Memory B cell (primary cell): Measurements from ENCODE around the gene NYAP2.

Source experiments
- ATAC-seq: fragments of 150-1000 bp; cut with Tn5 transposase; 2 replicates; pipeline ENCODE4 v1.10.0; 2021; ENCODE audit warnings: low read depth, mild to moderate bottlenecking, moderate library complexity
- DNase-seq, 2 donors: peaks; one replicate each; pipeline ENCODE4 v3.0.0; 2022; ENCODE audit warnings: low spot score in 2 of 2
- H3K27ac Mint-ChIP-seq: one replicate; pipeline ENCODE4 v1.8.0; 2022; ENCODE audit warnings: mild to moderate bottlenecking, moderate library complexity, mixed read lengths
- H3K27me3 Mint-ChIP-seq: one replicate; pipeline ENCODE4 v1.8.0; 2022; ENCODE audit warnings: mixed read lengths
- H3K36me3 Mint-ChIP-seq: one replicate; pipeline ENCODE4 v1.8.0; 2022; ENCODE audit warnings: mild to moderate bottlenecking, mixed read lengths
- H3K4me1 Mint-ChIP-seq: one replicate; pipeline ENCODE4 v1.8.0; 2022; ENCODE audit warnings: mixed read lengths
- H3K4me3 Mint-ChIP-seq: one replicate; pipeline ENCODE4 v1.8.0; 2022; ENCODE audit warnings: mild to moderate bottlenecking, moderate library complexity, mixed read lengths
- H3K9me3 Mint-ChIP-seq: one replicate; pipeline ENCODE4 v1.8.0; 2022; ENCODE audit warnings: mixed read lengths

NYAP2 gene

DNA sequence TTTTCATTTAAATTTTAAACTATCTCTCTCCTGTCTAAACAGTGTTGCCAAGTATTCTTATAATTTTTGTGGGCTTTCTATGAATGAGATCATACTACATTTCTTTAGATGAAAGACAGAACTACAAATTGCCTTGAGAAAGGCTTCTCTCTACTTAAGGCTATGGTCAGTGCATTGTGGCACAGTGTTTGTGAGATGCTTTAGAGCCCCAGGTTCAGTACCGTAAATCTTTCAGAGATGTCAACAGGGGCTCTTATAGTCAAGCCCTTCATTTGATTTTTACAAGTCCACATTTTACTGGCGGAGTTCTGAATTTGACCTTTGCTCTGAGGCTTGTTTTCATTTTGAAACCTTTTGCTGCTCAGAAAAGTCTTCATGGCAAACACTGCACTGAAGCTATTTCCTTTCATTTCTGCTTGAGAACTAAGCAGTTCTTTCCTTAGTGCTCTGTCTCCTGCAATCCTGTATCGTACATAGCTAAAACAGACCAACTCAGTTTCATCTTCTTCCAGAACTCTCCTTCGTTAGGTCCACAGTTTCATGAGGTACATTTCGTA, 175.2 kb downstream of the NYAP2 start:
- Mint-ChIP-seq H3K4me1 (no peaks in the 10 kb centered on the region), H3K27ac (no peak overlapping the region), H3K27me3 (peaks cover 4% of the 10 kb centered on the region), H3K9me3 (peaks cover 5% of the 10 kb centered on the region), H3K36me3 (peaks cover 4% of the 10 kb centered on the region), H3K4me3 (no peak overlapping the region)
- ATAC-seq (no peak), DNase-seq (no peak)

DNA sequence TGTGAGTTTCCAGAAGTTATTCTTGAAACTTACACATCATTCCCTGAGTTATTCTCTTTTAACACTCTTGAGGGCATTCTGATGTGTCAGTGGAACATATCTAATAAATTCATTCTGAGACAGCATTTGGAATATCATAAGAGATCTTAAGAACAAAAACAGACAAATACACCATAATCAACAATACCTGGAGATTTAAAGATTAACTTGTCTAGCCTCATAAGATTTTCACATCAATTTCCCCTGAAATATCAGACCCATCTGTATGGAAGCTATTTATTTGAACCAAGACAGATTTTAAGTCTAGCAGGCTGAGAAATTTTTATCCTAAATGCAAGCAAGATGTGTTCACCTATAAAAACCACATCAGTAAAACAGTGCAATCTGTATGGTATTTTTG, 181.6 kb downstream of the NYAP2 start:
- Mint-ChIP-seq H3K9me3 (no peaks in the 10 kb centered on the region), H3K4me3 (no peak overlapping the region), H3K4me1 (no peaks in the 10 kb centered on the region), H3K36me3 (peaks cover 3% of the 10 kb centered on the region), H3K27me3 (peaks cover 4% of the 10 kb centered on the region), H3K27ac (no peak overlapping the region)
- DNase-seq (no peak), ATAC-seq (no peak)

DNA sequence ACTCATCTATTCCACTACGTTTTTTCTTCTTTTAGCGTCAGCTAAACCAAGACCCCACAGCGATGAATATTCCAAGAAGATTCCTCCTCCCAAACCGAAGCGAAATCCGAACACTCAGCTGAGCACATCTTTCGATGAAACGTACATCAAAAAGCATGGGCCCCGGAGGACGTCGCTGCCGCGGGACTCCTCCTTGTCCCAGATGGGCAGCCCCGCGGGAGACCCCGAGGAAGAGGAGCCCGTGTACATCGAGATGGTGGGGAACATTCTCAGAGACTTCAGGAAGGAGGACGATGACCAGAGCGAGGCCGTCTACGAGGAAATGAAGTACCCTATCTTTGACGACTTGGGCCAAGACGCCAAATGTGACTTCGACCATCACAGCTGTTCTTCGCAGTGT, 182.4 kb downstream of the NYAP2 start:
- peaks cover 3% of the 10 kb centered on the region for H3K36me3 Mint-ChIP-seq
- no peak overlapping the region for H3K4me3 Mint-ChIP-seq
- no peak overlapping the region for H3K27ac Mint-ChIP-seq
- DNase-seq: no peak
- no peaks in the 10 kb centered on the region for H3K9me3 Mint-ChIP-seq
- no peaks in the 10 kb centered on the region for H3K4me1 Mint-ChIP-seq
- no peak for ATAC-seq
- peaks cover 4% of the 10 kb centered on the region for H3K27me3 Mint-ChIP-seq

DNA sequence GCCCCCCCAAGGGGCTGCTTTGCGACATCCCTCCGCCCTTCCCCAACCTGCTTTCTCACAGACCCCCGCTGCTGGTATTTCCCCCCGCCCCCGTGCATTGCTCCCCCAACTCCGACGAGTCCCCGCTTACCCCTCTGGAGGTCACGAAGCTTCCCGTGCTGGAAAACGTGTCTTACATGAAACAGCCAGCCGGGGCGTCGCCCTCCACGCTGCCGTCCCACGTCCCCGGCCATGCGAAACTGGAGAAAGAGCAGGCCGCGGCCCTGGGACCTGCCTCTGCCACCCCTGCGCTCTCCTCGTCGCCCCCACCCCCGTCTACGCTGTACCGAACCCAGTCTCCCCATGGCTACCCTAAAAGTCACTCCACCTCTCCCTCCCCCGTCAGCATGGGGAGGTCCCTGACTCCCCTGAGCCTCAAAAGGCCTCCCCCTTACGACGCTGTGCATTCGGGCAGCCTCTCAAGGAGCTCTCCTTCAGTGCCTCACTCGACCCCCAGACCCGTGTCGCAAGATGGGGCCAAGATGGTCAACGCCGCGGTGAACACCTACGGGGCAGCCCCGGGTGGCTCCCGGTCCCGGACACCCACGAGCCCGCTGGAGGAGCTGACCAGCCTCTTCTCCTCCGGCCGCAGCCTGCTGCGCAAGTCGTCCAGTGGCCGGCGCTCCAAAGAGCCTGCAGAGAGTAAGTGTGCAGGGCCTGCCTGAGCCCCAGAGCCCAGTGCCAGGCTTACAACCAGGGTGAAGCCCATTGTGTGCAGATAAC, 183.0 kb downstream of the NYAP2 start:
- Mint-ChIP-seq H3K9me3 (no peaks in the 10 kb centered on the region), H3K4me1 (no peaks in the 10 kb centered on the region), H3K27ac (no peak overlapping the region), H3K36me3 (peaks cover 3% of the 10 kb centered on the region), H3K27me3 (peaks cover 4% of the 10 kb centered on the region), H3K4me3 (no peak overlapping the region)
- ATAC-seq (no peak), DNase-seq (no peak)

DNA sequence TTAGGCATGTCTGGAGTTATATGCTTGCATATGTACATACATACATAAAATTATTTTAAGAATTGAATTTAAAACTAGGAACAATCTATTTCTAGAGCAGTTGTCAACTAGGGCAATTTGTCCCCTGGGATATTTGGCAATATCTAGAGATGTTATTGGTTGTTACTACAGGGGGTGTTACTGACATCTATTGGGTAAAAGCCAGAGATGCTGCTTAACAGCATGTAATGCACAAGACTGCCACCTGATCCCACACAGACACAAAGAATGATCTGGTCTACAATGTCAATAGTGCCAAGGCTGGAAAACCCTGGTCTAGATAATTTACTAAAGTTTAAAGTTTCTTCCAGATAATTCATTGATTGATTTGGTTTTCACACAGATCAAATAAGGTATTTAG, 185.3 kb downstream of the NYAP2 start:
- Mint-ChIP-seq H3K36me3 (peaks cover 3% of the 10 kb centered on the region), H3K27ac (no peak overlapping the region), H3K9me3 (no peaks in the 10 kb centered on the region), H3K4me1 (no peaks in the 10 kb centered on the region), H3K4me3 (no peak overlapping the region), H3K27me3 (no peaks in the 10 kb centered on the region)
- DNase-seq: no peak
- ATAC-seq: peak; percentile 22

DNA sequence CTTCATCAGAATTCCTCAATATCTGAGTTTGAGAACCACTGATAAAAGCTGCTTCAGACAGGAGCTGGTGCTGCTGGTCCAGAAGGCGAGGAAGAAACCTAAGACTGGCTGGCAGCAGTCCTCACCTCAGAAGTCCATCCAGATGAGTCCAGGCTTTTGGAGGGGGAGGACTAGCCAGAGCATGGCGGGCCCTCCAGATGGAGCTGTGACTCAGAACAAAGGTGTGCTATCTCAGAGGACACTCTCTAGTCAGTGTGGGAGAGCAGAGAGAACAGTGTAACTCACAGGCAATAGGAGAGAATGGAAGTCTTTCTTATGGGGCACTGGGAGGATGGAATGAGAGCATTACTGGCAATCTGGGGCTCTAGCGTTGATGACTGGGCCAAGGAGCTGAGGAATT, 191.4 kb downstream of the NYAP2 start:
- Mint-ChIP-seq H3K9me3 (no peaks in the 10 kb centered on the region), H3K27me3 (no peaks in the 10 kb centered on the region), H3K4me1 (no peaks in the 10 kb centered on the region), H3K4me3 (no peak overlapping the region), H3K36me3 (no peaks in the 10 kb centered on the region), H3K27ac (no peak overlapping the region)
- no peak for ATAC-seq
- DNase-seq: no peak

DNA sequence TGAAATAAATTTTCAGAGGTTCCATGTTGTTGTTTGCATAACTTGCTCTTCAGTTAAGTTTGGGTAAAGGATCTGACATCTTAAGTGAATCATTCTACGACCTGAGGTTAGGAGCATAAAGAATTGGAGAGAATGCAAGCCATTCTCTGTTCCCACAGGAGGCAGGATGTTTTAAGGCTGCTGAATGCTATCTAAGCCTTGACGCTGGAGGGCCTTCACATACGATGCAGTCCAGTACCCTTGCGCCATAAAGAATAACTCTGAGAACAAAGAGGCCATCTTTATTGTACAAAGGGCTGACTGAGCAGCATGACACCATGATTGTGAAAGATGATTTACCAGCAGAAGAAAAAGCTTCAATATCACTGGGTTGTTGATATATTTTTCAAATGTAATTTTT, 198.4 kb downstream of the NYAP2 start:
- ATAC-seq: no peak
- Mint-ChIP-seq H3K4me1 (no peaks in the 10 kb centered on the region), H3K36me3 (no peaks in the 10 kb centered on the region), H3K27ac (no peak overlapping the region), H3K9me3 (peaks cover 4% of the 10 kb centered on the region), H3K4me3 (no peak overlapping the region), H3K27me3 (peaks cover 3% of the 10 kb centered on the region)
- DNase-seq: no peak

DNA sequence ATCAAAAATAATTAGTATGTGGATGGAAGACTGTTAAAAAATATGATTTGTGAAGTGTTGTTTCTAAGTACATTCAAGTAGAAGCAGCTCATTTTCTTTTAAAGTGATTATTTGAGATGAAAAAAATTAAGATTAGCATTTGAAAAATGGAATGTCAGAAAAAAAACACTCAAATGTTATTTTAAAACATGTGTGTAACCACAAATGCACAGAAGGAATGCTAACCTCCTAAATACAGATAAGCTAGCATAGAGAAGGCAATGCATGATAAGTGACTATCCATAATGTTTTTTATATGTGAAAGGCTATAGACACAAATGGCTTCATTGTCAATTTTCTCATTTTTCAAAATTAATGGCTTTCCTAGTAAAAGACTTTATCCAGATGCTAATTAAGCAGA, 198.9 kb downstream of the NYAP2 start:
- Mint-ChIP-seq H3K4me3 (no peak overlapping the region), H3K36me3 (no peaks in the 10 kb centered on the region), H3K4me1 (no peaks in the 10 kb centered on the region), H3K27ac (no peak overlapping the region), H3K9me3 (peaks cover 4% of the 10 kb centered on the region), H3K27me3 (peaks cover 3% of the 10 kb centered on the region)
- ATAC-seq: no peak
- no peak for DNase-seq

DNA sequence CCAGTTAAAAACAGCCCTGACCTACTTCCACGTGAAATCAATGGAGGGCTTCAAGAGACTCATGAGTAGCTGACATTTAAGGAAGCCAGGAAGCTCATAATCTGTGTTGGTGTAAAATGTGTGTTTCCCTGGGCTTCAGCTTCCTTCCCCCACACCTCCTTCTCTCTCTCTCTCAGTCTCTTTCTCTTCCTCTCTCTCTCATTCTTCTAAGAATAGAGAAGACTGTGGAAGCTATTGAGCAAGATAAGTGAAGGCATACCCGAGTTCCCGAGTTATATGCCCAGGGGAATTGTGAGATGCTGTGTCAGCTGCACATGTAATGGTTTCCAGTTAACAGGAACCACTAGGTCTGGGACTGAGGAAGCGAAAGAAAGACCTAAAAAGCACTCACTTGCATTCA, 199.4 kb downstream of the NYAP2 start:
- peaks cover 4% of the 10 kb centered on the region for H3K9me3 Mint-ChIP-seq
- peaks cover 3% of the 10 kb centered on the region for H3K27me3 Mint-ChIP-seq
- H3K27ac Mint-ChIP-seq: no peak overlapping the region
- ATAC-seq (no peak), DNase-seq (no peak)
- no peaks in the 10 kb centered on the region for H3K36me3 Mint-ChIP-seq
- no peak overlapping the region for H3K4me3 Mint-ChIP-seq
- H3K4me1 Mint-ChIP-seq: no peaks in the 10 kb centered on the region

DNA sequence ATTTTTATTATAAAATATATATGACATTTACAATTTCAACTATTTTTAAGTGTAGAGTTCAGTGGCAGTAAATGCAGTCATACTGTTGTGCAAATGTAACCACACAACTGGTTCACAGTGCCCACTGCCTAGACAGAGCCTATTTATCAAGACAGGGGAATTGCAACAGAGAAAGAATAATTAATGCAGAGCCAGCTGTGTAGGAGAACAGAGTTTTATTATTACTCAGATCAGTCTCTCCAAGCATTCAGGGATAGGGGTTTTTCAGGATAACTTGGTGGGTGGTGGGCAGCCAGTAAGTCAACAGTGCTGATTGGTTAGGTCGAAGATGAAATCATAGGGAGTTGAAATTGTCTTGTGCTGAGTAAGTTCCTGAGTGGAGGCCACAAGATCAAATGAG, 200.3 kb downstream of the NYAP2 start:
- Mint-ChIP-seq H3K27me3 (peaks cover 3% of the 10 kb centered on the region), H3K4me3 (no peak overlapping the region), H3K9me3 (peaks cover 4% of the 10 kb centered on the region), H3K4me1 (no peaks in the 10 kb centered on the region), H3K27ac (no peak overlapping the region), H3K36me3 (no peaks in the 10 kb centered on the region)
- ATAC-seq (no peak), DNase-seq (no peak)

DNA sequence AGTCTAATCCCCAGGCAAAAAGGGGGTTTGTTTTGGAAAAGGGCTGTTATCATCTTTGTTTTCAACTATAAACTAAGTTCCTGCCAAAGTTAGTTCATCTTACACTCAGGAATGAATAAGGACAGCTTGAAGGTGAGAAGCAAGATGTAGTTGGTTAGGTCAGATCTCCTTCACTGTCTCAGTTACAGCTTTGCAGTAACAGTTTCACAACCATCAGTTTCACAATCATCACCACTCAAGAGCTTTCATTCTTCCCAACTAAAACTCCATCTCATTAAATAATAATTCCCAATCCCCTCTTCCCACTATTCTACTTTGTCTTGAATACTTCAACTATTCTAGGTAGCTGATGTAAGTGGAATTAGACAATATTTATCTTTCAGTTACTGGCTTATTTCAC, 200.9 kb downstream of the NYAP2 start:
- Mint-ChIP-seq H3K4me1 (no peaks in the 10 kb centered on the region), H3K9me3 (peaks cover 4% of the 10 kb centered on the region), H3K36me3 (no peaks in the 10 kb centered on the region), H3K27ac (no peak overlapping the region), H3K4me3 (no peak overlapping the region), H3K27me3 (peaks cover 3% of the 10 kb centered on the region)
- no peak for ATAC-seq
- no peak for DNase-seq

DNA sequence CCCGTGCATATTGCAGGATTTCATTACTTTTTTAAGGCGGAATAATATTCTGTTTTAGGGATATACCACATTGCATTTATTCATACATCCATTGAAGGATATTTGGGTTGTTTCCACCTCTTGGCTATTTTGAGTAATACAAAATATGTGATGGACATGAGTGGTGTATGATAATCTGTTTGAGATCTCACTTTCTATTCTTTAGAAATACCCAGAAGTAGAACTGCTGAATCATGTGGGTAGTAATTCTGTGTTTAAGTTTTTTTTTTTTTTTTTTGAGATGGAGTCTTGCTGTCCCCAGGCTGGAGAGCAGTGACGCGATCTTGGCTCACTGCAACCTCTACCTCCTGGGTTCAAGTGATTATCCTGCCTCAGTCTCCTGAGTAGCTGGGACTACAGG, 201.4 kb downstream of the NYAP2 start:
- ATAC-seq (no peak), DNase-seq (no peak)
- Mint-ChIP-seq H3K27me3 (peaks cover 3% of the 10 kb centered on the region), H3K27ac (no peak overlapping the region), H3K4me3 (no peak overlapping the region), H3K9me3 (peaks cover 4% of the 10 kb centered on the region), H3K36me3 (no peaks in the 10 kb centered on the region), H3K4me1 (no peaks in the 10 kb centered on the region)

DNA sequence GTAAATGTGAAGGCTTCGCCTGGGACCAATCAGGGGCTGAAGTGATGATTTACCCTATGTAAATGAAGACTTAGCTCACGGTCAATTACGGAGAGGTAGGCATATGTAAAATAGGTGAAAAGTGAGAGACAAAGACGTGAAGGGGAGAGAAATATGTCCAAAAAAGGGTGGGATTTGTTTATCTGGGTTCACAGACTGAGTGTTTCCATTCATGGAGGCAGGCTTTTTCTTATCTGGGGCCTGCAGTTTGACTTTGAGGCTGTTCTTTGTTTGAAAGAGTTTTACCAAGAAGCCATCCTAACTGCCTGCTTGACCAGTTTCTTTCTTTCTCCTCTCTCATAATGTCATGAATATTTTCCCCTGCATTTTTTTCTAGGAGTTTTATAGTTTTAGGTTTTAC, 202.7 kb downstream of the NYAP2 start:
- H3K4me3 Mint-ChIP-seq: no peak overlapping the region
- no peaks in the 10 kb centered on the region for H3K36me3 Mint-ChIP-seq
- no peaks in the 10 kb centered on the region for H3K4me1 Mint-ChIP-seq
- peaks cover 4% of the 10 kb centered on the region for H3K9me3 Mint-ChIP-seq
- H3K27ac Mint-ChIP-seq: no peak overlapping the region
- DNase-seq (no peak), ATAC-seq (no peak)
- H3K27me3 Mint-ChIP-seq: peaks cover 3% of the 10 kb centered on the region

DNA sequence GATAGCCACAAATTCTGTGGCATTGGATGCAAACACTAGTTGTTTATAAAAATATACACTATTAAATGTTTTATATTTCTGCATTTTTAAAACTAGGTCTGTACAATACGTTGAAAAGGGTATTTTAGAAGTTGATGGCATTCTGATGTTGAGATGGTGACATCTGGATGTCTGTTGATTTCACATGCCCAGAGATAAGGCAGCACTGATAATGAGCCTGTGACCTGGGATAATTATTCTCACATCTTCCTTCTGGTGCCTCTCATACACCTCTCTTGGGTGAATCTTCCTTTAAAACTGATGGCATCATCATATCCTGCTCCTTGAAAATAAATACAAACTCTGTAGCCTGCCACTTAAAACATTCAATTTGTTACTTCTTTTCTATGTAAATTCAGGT, 208.6 kb downstream of the NYAP2 start:
- Mint-ChIP-seq H3K27ac (no peak overlapping the region), H3K9me3 (no peaks in the 10 kb centered on the region)

DNA sequence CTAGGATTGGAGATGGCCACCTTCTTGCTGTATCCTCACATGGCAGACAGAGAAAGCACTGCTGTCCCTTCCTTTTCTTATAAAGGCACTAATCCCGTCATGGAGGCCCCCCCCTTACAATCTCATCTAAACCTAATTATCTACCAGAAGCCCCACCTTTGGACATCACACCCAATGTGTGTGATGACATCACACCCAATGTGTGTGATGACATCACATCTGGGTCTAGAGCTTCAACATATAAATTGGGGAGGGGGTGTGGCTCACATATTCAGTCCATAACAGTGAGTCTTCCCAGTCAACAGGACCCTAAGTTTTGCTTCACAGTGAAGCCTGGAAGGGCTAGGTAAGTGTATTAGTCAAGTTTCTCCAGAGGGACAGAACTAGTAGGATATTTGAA, 213.1 kb downstream of the NYAP2 start:
- no peak for ATAC-seq
- Mint-ChIP-seq H3K4me1 (no peaks in the 10 kb centered on the region), H3K4me3 (no peak overlapping the region), H3K27me3 (peaks cover 1% of the 10 kb centered on the region), H3K9me3 (no peaks in the 10 kb centered on the region), H3K36me3 (no peaks in the 10 kb centered on the region), H3K27ac (no peak overlapping the region)
- DNase-seq: no peak

More for the DNA sequence above, 208.6 kb downstream of the NYAP2 start:
- DNase-seq (no peak), ATAC-seq (no peak)
- H3K4me1 Mint-ChIP-seq: no peaks in the 10 kb centered on the region
- H3K36me3 Mint-ChIP-seq: no peaks in the 10 kb centered on the region
- peaks cover 1% of the 10 kb centered on the region for H3K27me3 Mint-ChIP-seq
- H3K4me3 Mint-ChIP-seq: no peak overlapping the region
